HG02981 (cell line): Measurements from ENCODE around the gene RPN2.
"Not testable (repeated sequence)": the region's sequence is repeated elsewhere in the genome, so short reads cannot be mapped to it uniquely, and the experiment has no call there.

ENCODE experiments used
- ATAC-seq: cut with Tn5 transposase; IDR thresholded peaks from one replicate; pipeline ENCODE4 v1.9.1; 2021; ENCODE audit warnings: mild to moderate bottlenecking, moderate library complexity; ENCODE audit not compliant: unreplicated experiment

RPN2 gene

GRCh38 chr20:37178839-37179682, at the start of gene RPN2, which contains the start of gene MROH8:
Gene RPN2 (plus strand): TSS chr20:37179330. CDS start chr20:37179357, 27 bp downstream.
Gene MROH8 (minus strand): TSS chr20:37179548.
- peak; percentile 90 for ATAC-seq

- no peak for ATAC-seq
Measured at GRCh38 chr20:37131486-37131885, 47.6 kb upstream of the RPN2 start.

GRCh38 chr20:37133952-37134351, 45.2 kb upstream of the RPN2 start:
- no peak for ATAC-seq

GRCh38 chr20:37137547-37137946, 41.6 kb upstream of the RPN2 start:
- no peak for ATAC-seq

- ATAC-seq: no peak
Measured at GRCh38 chr20:37142708-37143107, 36.4 kb upstream of the RPN2 start.

- no peak for ATAC-seq
Measured at GRCh38 chr20:37144856-37145404, 34.2 kb upstream of the RPN2 start.

GRCh38 chr20:37147250-37147649, 31.9 kb upstream of the RPN2 start:
- ATAC-seq: no peak

GRCh38 chr20:37150864-37151263, 28.3 kb upstream of the RPN2 start:
- ATAC-seq: not testable (repeated sequence)

- no peak for ATAC-seq
Measured at GRCh38 chr20:37151529-37151928, 27.6 kb upstream of the RPN2 start.

GRCh38 chr20:37152284-37152683, 26.8 kb upstream of the RPN2 start:
- ATAC-seq: no peak

GRCh38 chr20:37154684-37155298, 24.3 kb upstream of the RPN2 start:
- no peak for ATAC-seq

GRCh38 chr20:37155987-37156386, 23.1 kb upstream of the RPN2 start:
- ATAC-seq: no peak

- no peak for ATAC-seq
Measured at GRCh38 chr20:37158248-37158647, 20.9 kb upstream of the RPN2 start.

- no peak for ATAC-seq
Measured at GRCh38 chr20:37160683-37161082, 18.4 kb upstream of the RPN2 start.

- ATAC-seq: no peak
Measured at GRCh38 chr20:37161830-37162549, 17.1 kb upstream of the RPN2 start.

- no peak for ATAC-seq
Measured at GRCh38 chr20:37162646-37163045, 16.5 kb upstream of the RPN2 start.

GRCh38 chr20:37163832-37164554, 15.1 kb upstream of the RPN2 start:
- no peak for ATAC-seq

- no peak for ATAC-seq
Measured at GRCh38 chr20:37165031-37165430, 14.1 kb upstream of the RPN2 start.

GRCh38 chr20:37166867-37167266, 12.3 kb upstream of the RPN2 start:
- no peak for ATAC-seq

GRCh38 chr20:37172836-37173235, 6.3 kb upstream of the RPN2 start:
- no peak for ATAC-seq
